GM12878 (cell line): ENCODE measurements around the gene BCAN. TPM values are rescaled to one million over a fixed set of nuclear protein-coding genes. Genes with fewer than 3 reads are reported as not detected.

Experiments used
- ATAC-seq: fragments of 200-7000 bp; cut with Tn5 transposase; 3 replicates; pipeline ENCODE4 v1.9.1; 2020; ENCODE audit warnings: mild to moderate bottlenecking, moderate library complexity
- BruUV-seq: library from RNA; stranded (reverse); fragments of 400-500 nt; replicated peaks from 2 replicates; lab custom pipeline; 2021; lab: Mats Ljungman, UMichigan
- CTCF ChIA-PET: fragments of 300-600 bp; sonication (Branson Sonifier 250); formaldehyde crosslinking; extraction: SDS; loops from one replicate; lab custom pipeline; 2021; ENCODE audit warnings: inconsistent platforms; lab: Yijun Ruan, JAX
- POLR2A ChIA-PET: fragments of 350-600 bp; formaldehyde crosslinking; extraction: SDS; loops from one replicate; lab custom pipeline; 2021; ENCODE audit warnings: inconsistent platforms; lab: Charles Lee
- RAD21 ChIA-PET: fragments of 300-600 bp; sonication (Branson Sonifier 250); formaldehyde crosslinking; loops from one replicate; lab custom pipeline; 2023; ENCODE audit warnings: antibody characterized with exemption; ENCODE audit not compliant: unreplicated experiment; lab: Charles Lee
- SMC1A ChIA-PET: fragments of 300-600 bp; sonication (Branson Sonifier 250); formaldehyde crosslinking; loops from one replicate; lab custom pipeline; 2023; ENCODE audit not compliant: unreplicated experiment, uncharacterized antibody; lab: Charles Lee
- DNase-seq: peaks from one replicate; pipeline ENCODE4 v3.0.0-alpha.2; 2011; ENCODE audit warnings: low read depth, low spot score
- FAIRE-seq: peaks from 3 replicates; lab custom pipeline; 2011; peaks lifted over from hg19 to GRCh38; lab: Jason Lieb, UNC
- H2AFZ ChIP-seq: 2 replicates; pipeline ENCODE4 v1.6.0; 2011; ENCODE audit warnings: low read depth, low read length, control low read depth; ENCODE audit not compliant: control insufficient read depth
- H3K27ac ChIP-seq: 2 replicates; pipeline ENCODE4 v1.5.1; 2011; ENCODE audit warnings: control low read depth; ENCODE audit not compliant: control insufficient read depth, insufficient read depth
- H3K27me3 ChIP-seq, 2 experiments: replicated peaks in 1 of 2; 2 replicates each; pipeline versions ENCODE4 v1.6.0 to v1.6.1; 2011; ENCODE audit warnings: low read length in 1 of 2; ENCODE audit not compliant: control insufficient read depth in 2 of 2, insufficient read depth in 2 of 2
- H3K36me3 ChIP-seq, 2 experiments: 2 replicates each; pipeline ENCODE4 v1.5.1; 2011; ENCODE audit warnings: low read length in 1 of 2; ENCODE audit not compliant: control insufficient read depth in 2 of 2, insufficient read depth in 2 of 2
- H3K4me1 ChIP-seq: 2 replicates; pipeline ENCODE4 v1.6.1; 2011; ENCODE audit warnings: mild to moderate bottlenecking, low read length, moderate library complexity, mixed read lengths; ENCODE audit not compliant: control insufficient read depth, insufficient read depth
- H3K4me2 ChIP-seq: 2 replicates; pipeline ENCODE4 v1.6.0; 2011; ENCODE audit warnings: control low read depth; ENCODE audit not compliant: control insufficient read depth, insufficient read depth
- H3K4me3 ChIP-seq: fragments of 200-600 bp; sonication (generic); 2 replicates; pipeline ENCODE4 v1.5.1; 2016
- H3K79me2 ChIP-seq: 2 replicates; pipeline ENCODE4 v1.6.0; 2011; ENCODE audit warnings: low read length; ENCODE audit not compliant: control insufficient read depth, insufficient read depth
- H3K9ac ChIP-seq: 2 replicates; pipeline ENCODE4 v1.8.0; 2011; ENCODE audit warnings: low read length, control low read depth, mixed read lengths; ENCODE audit not compliant: control insufficient read depth, insufficient read depth
- H3K9me3 ChIP-seq: replicated peaks from 3 replicates; pipeline ENCODE4 v1.5.1; 2011; ENCODE audit warnings: mild to moderate bottlenecking, low read length; ENCODE audit not compliant: control insufficient read depth, insufficient read depth
- H4K20me1 ChIP-seq: 2 replicates; pipeline ENCODE4 v1.6.0; 2011; ENCODE audit not compliant: control insufficient read depth, insufficient read depth
- FOXM1 ChIP-seq: IDR thresholded peaks from 2 replicates; pipeline ENCODE4 v1.6.1; 2012; ENCODE audit warnings: low read depth, mild to moderate bottlenecking, inconsistent platforms, low read length, moderate library complexity
- JUND ChIP-seq: IDR thresholded peaks from 2 replicates; pipeline ENCODE4 v1.6.1; 2012; ENCODE audit warnings: low read depth, mild to moderate bottlenecking, low read length, improper control_type of control experiment, moderate library complexity
- MTA2 ChIP-seq: fragments of 450-650 bp; IDR thresholded peaks from 2 replicates; pipeline ENCODE4 v1.6.1; 2016; ENCODE audit warnings: low read depth, mild to moderate bottlenecking, moderate library complexity
- MYB ChIP-seq: fragments of 150-350 bp; IDR thresholded peaks from 2 replicates; pipeline ENCODE4 v1.6.1; 2014; ENCODE audit warnings: mild to moderate bottlenecking, low read depth, low read length, borderline replicate concordance
- MYC ChIP-seq: IDR thresholded peaks from 2 replicates; pipeline ENCODE4 v1.6.1; 2011; ENCODE audit warnings: mild to moderate bottlenecking, low read length, moderate library complexity, inconsistent platforms; ENCODE audit not compliant: insufficient read depth, insufficient replicate concordance, insufficient read length, severe bottlenecking
- NR2C1 ChIP-seq: fragments of 450-650 bp; IDR thresholded peaks from 2 replicates; pipeline ENCODE4 v1.6.1; 2017; ENCODE audit warnings: antibody characterized with exemption, mild to moderate bottlenecking, moderate library complexity
- RAD51 ChIP-seq: fragments of 450-650 bp; IDR thresholded peaks from 2 replicates; pipeline ENCODE4 v1.6.1; 2016; ENCODE audit warnings: moderate library complexity, mild to moderate bottlenecking, inconsistent platforms
- SMAD5 ChIP-seq: IDR thresholded peaks from 2 replicates; pipeline ENCODE4 v1.6.1; 2016; ENCODE audit warnings: antibody characterized with exemption, low read depth
- SMC3 ChIP-seq: IDR thresholded peaks from 2 replicates; pipeline ENCODE4 v1.6.1; 2011; ENCODE audit warnings: low read length, improper control_type of control experiment, borderline replicate concordance
- SP1 ChIP-seq: IDR thresholded peaks from one replicate; pipeline ENCODE4 v1.6.1; 2011; ENCODE audit warnings: low read depth, low read length
- YBX1 ChIP-seq: fragments of 450-650 bp; IDR thresholded peaks from 2 replicates; pipeline ENCODE4 v1.6.1; 2016; ENCODE audit warnings: antibody characterized with exemption
- ZBTB40 ChIP-seq: fragments of 450-650 bp; IDR thresholded peaks from 2 replicates; pipeline ENCODE4 v1.6.1; 2016; ENCODE audit warnings: mild to moderate bottlenecking, moderate library complexity, borderline replicate concordance
- ZNF24 ChIP-seq: fragments of 450-650 bp; IDR thresholded peaks from 2 replicates; pipeline ENCODE4 v1.6.1; 2017; ENCODE audit warnings: antibody characterized with exemption, mild to moderate bottlenecking
- ZNF384 ChIP-seq: IDR thresholded peaks from 2 replicates; pipeline ENCODE4 v1.6.1; 2012; ENCODE audit warnings: low read depth, mild to moderate bottlenecking, low read length, improper control_type of control experiment, borderline replicate concordance
- WGBS: methylation state at CpG from one replicate; pipeline ENCODE4 v1.1.6; 2016; ENCODE audit warnings: low lambda C conversion rate; ENCODE audit not compliant: insufficient replicate concordance, insufficient coverage; ENCODE audit errors: missing lambda C conversion rate; 5-methylcytosine and 5-hydroxymethylcytosine counted together
- in situ Hi-C: fragments of 300-500 bp; cut with MboI; formaldehyde crosslinking; loops from 9 replicates; pipeline ENCODE4 v1.14.3; 2018; ENCODE audit warnings: mixed read lengths
- intact Hi-C: fragments of 100-400 bp; cut with micrococcal nuclease; formaldehyde crosslinking; loops from one replicate; pipeline ENCODE4 v1.14.2; 2022; ENCODE audit not compliant: unreplicated experiment
- polyA plus RNA-seq, 11 experiments: library from polyadenylated mRNA; depleted of rRNA in 4 of 11; unstranded in 6 of 11; stranded (reverse) in 5 of 11; fragments of >200 nt; fragmentation: Nextera tagmentation in 4 of 11; fragmentation: Illumina TruSeq in 1 of 11; extraction: Ambion mirVana in 4 of 11; extraction: Trizol in 1 of 11; gene quantifications; 1 replicate in 1 of 11; 2 replicates in 10 of 11; pipeline versions ENCODE4 v1.2.1 to v1.2.3, GENCODE V29; 2011 to 2016; ENCODE audit warnings: inconsistent platforms in 2 of 11, missing spikeins in 2 of 11, low read depth in 1 of 11
- total RNA-seq, 4 experiments: library from RNA; depleted of rRNA in 3 of 4; stranded (reverse); fragments of >200 nt in 3 of 4; fragmentation: Illumina TruSeq in 1 of 4; extraction: Trizol in 1 of 4; gene quantifications; 2 replicates each; pipeline versions ENCODE4 v1.2.1 to v1.2.3, GENCODE V29; 2013 to 2021

Gene BCAN
- total and polyA plus RNA-seq, 10 of the 15 experiments (the other 5 are each of a cell fraction or from before 2014, with no cell fraction given): 0.05 to 1.3 (median 0.18) TPM; not detected in 1

GRCh38 chr1:156644640-156645039 lies 2.7 kb downstream of the BCAN start:
- no peak overlapping the region for H3K4me3 ChIP-seq
- FAIRE-seq: no peak
- H4K20me1 ChIP-seq: no peaks in the 10 kb centered on the region
- ChIA-PET RAD21 (no interaction called here), SMC1A (interaction anchor here (2.5 kb wide), 1 partner anchor 17 kb away, joined by 8 read pairs; no protein-coding TSS in a partner anchor), POLR2A (interaction anchor here (1.1 kb wide), 1 partner anchor 11 kb away, joined by 4 read pairs; no protein-coding TSS in a partner anchor), CTCF (interaction anchor here (1.2 to 4.2 kb wide), 3 partner anchors 11 to 18 kb away, joined by 3 to 26 read pairs (median 15); no protein-coding TSS in a partner anchor)
- no peak for DNase-seq
- no peak overlapping the region for H3K27ac ChIP-seq
- no peaks in the 10 kb centered on the region for H3K79me2 ChIP-seq
- 0% methylated on average over 1 of the region's 1 CpG for WGBS
- H3K4me2 ChIP-seq: no peak overlapping the region
- TF ChIP-seq JUND (no peak), ZNF384 (no peak), YBX1 (no peak), NR2C1 (no peak), ZNF24 (no peak), MYB (no peak), SP1 (no peak), SMAD5 (no peak), RAD51 (no peak), SMC3 (no peak), ZBTB40 (no peak), FOXM1 (no peak), MTA2 (no peak), MYC (no peak)
- ATAC-seq: no peak
- intact Hi-C loops (no loop called here), in situ Hi-C loops (no loop called here)
- no peaks in the 10 kb centered on the region for H3K36me3 ChIP-seq
- no TSS peak for BruUV-seq
- H3K4me1 ChIP-seq: peaks cover 8% of the 10 kb centered on the region
- H3K9ac ChIP-seq: no peak overlapping the region
- no peaks in the 10 kb centered on the region for H3K9me3 ChIP-seq
- no peak overlapping the region for H2AFZ ChIP-seq
- H3K27me3 ChIP-seq: peaks cover 0 to 2% of the 10 kb centered on the region in 2 experiments; a peak in 3 of 4 replicates
